Lower leg skin (tissue), 4 donors: ENCODE results near the gene CLASP1. TPM values are rescaled to one million over a fixed set of nuclear protein-coding genes. Genes with fewer than 3 reads are reported as not detected.
A peak's percentile ranks its signal among the peaks of the same experiment; 100 is the strongest.

ENCODE experiments used
- DNase-seq, 2 donors: peaks; one replicate each; pipeline ENCODE4 v3.0.0-alpha.2; 2019; ENCODE audit warnings: low spot score in 2 of 2
- H3K4me3 ChIP-seq: fragments of 200-600 bp; sonication (generic); 2 replicates; pipeline ENCODE4 v1.5.1; 2017; ENCODE audit warnings: mild to moderate bottlenecking, low read depth; ENCODE audit not compliant: poor library complexity, severe bottlenecking
- POLR2A ChIP-seq, 2 donors: fragments of 450-650 bp; IDR thresholded peaks; one replicate each; pipeline ENCODE4 v1.6.1; 2016 to 2017; ENCODE audit warnings: antibody characterized with exemption in 2 of 2, mild to moderate bottlenecking in 1 of 2, moderate library complexity in 1 of 2
- WGBS, 2 donors: methylation state at CpG; one replicate each; pipeline ENCODE4 v1.1.5; 2018; 5-methylcytosine and 5-hydroxymethylcytosine counted together
- intact Hi-C: fragments of 100-400 bp; cut with DNase I; formaldehyde crosslinking; loops from one replicate; pipeline ENCODE4 v1.15.0; 2023; ENCODE audit warnings: low total_unique reads
- total RNA-seq, 4 donors: library from RNA; depleted of rRNA; stranded (reverse); fragments of >200 nt; gene quantifications; one replicate each; pipeline ENCODE4 v1.1.0, GENCODE V29; 2016
- TF ChIP-seq, protein P1 (sequence below), 3 donors: fragments of 450-650 bp; IDR thresholded peaks; one replicate each; pipeline ENCODE4 v1.5.1; 2016; ENCODE audit warnings: antibody characterized with exemption in 3 of 3, mild to moderate bottlenecking in 3 of 3, moderate library complexity in 2 of 3

The CLASP1 gene
- total RNA-seq, 4 donors from 2014 or later = 56.8 to 88.4 (median 69.0) TPM

DNA sequence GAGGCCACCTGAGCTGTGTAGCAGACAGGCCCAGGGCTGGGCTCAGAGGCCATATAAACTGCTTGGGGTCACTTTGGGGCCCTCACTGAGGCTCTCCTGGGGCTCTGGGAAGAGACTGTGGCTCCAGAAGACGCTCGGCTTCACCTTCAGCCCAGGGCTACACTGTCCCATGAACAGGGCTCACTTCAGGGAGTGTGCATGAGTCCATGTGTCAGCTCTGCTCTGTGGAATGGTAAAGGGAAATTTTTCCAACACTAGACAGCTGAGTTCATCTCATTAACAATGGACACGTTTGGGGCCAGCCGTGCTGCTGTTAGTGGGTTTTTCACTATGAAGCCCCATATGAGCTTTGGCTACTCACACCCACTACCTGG, 298.9 kb downstream of the CLASP1 start:
- DNase-seq = peak in 1 of 2 donors; percentile 64
- intact Hi-C loops = no loop called here
- no peak overlapping the region for H3K4me3 ChIP-seq
- no peak for TF ChIP-seq POLR2A (IDR thresholded peaks at IDR 0.05)
- TF ChIP-seq, protein P1, sequence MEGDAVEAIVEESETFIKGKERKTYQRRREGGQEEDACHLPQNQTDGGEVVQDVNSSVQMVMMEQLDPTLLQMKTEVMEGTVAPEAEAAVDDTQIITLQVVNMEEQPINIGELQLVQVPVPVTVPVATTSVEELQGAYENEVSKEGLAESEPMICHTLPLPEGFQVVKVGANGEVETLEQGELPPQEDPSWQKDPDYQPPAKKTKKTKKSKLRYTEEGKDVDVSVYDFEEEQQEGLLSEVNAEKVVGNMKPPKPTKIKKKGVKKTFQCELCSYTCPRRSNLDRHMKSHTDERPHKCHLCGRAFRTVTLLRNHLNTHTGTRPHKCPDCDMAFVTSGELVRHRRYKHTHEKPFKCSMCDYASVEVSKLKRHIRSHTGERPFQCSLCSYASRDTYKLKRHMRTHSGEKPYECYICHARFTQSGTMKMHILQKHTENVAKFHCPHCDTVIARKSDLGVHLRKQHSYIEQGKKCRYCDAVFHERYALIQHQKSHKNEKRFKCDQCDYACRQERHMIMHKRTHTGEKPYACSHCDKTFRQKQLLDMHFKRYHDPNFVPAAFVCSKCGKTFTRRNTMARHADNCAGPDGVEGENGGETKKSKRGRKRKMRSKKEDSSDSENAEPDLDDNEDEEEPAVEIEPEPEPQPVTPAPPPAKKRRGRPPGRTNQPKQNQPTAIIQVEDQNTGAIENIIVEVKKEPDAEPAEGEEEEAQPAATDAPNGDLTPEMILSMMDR (IDR thresholded peaks at IDR 0.05) = no peak
- WGBS, 2 donors = 79 to 88% methylated on average over 4 of the region's 4 CpGs

DNA sequence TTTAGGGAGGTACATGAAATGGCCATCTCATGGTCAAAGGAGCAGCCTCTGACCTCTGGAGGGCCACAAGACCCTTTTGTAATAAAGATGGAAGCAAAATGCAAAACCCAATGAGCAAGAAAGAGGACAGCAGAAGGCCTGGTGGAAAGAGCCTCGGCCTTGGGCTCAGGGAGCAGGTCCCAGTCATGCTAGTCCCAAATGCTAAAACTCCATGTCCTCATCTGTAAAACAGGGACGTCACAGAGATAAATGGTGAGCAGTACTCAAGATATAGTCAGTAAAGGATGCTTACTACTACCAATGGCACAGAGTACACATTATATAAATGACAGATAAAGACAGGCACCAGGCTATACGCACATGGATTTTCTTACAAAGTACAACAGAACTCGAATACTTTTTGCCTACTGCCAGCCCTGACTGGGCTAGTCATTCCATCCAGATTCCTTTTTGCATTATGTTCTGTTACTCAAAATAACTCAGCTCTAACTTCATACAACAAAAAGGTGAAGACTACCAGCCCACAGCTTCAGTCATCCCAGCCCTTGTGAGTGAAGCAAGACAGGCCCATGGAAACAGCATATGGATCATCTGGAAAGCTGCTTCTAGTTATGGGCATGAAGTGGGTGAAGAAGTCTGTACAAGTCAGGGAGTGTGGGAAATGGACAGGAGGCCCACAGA, 299.4 kb downstream of the CLASP1 start:
- no peak overlapping the region for H3K4me3 ChIP-seq
- WGBS, 2 donors = 93 to 95% methylated on average over 4 of the region's 4 CpGs
- TF ChIP-seq, protein P1 (IDR thresholded peaks at IDR 0.05) = no peak
- no peak for TF ChIP-seq POLR2A (IDR thresholded peaks at IDR 0.05)
- DNase-seq = no peak
- intact Hi-C loops = no loop called here

DNA sequence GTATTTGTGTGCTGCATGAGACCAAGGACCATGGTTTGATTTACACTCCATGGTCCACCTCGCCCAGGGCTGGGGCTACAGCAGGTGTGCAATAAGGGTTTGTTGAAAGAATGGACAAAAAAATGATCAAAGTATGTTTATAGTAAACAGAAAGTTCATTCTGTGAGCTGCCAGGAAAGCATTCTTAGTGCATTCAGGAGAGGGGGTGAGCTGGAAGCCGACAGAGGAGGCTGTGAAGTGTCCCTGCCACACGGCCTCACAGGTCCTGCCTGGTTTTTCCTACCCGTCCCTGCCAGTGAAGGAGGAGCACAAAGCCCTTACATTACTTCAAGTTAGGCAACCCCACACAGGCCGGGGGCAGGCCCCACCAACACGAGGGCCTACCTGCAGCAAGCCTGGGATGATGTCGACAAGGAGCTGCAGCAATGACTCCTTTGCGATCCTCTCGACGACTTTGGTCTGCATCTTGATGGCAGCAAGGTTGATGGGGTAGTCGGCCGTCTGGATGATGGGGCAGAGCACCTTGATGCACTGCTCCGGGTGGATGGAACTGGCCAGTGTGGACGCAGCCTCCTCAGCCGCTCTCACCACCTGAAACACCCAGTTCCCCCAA, 301.0 kb downstream of the CLASP1 start:
- peak in 1 of 2 donors; percentile 81 for DNase-seq
- intact Hi-C loops = no loop called here
- TF ChIP-seq, protein P1 (IDR thresholded peaks at IDR 0.05) = no peak
- no peak for TF ChIP-seq POLR2A (IDR thresholded peaks at IDR 0.05)
- WGBS, 2 donors = 90 to 98% methylated on average over 15 of the region's 15 CpGs
- H3K4me3 ChIP-seq = no peak overlapping the region

DNA sequence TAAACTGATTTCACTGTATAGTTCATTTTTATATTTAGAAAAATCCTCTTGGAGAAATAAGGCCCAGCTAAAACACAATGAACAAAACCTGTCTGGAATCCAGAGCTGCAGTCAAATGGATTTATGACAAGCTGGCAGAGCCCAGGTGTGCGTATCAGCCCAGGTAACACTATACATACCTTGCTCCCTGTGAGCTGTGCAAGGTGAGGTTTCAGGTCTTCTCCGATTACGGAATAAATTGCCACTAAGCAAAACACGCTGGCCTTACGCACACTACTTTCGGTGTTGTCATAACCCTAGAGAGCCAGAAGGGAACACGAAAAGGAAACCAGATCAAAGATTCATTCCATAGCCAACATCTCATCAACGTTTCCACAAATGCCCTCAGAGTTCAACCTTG, 302.4 kb downstream of the CLASP1 start:
- intact Hi-C loops = no loop called here
- no peak overlapping the region for H3K4me3 ChIP-seq
- DNase-seq = peak in 1 of 2 donors; percentile 49
- WGBS, 2 donors = 77 to 84% methylated on average over 8 of the region's 8 CpGs
- TF ChIP-seq, protein P1 (IDR thresholded peaks at IDR 0.05) = no peak
- TF ChIP-seq POLR2A (IDR thresholded peaks at IDR 0.05) = no peak

DNA sequence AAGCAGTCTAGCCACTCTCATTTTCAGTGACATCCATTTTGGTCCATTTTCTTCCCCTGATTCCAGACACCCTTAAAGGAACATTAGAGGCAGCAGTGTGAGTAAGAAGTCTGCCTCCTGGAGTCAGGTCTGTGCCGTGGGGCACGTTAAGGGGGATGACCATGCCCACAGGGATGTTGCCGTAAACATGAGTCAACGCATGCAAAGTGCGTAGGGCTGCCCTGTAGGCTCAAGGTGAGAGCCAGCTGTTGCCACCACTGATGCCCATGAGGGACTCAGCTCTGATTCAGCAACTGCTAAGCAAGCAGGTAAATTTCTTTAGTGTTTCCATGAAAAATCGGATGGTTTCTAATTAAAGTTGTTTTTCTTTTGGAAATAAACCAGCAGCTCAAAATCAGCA, 302.9 kb downstream of the CLASP1 start:
- DNase-seq = peak in 1 of 2 donors; percentile 65
- WGBS, 2 donors = 74 to 80% methylated on average over 6 of the region's 6 CpGs
- TF ChIP-seq, protein P1 (IDR thresholded peaks at IDR 0.05) = no peak
- no peak for TF ChIP-seq POLR2A (IDR thresholded peaks at IDR 0.05)
- H3K4me3 ChIP-seq = no peak overlapping the region
- intact Hi-C loops = no loop called here
